Caki2 (cell line): ENCODE data around the gene EMC10. TPM values are rescaled to one million over a fixed set of nuclear protein-coding genes. Genes with fewer than 3 reads are reported as not detected.
"Not testable (repeated sequence)": the region's sequence is repeated elsewhere in the genome, so short reads cannot be mapped to it uniquely, and the experiment has no call there.

Source experiments
- DNase-seq: peaks from one replicate; pipeline ENCODE4 v3.0.0-alpha.2; 2015; ENCODE audit warnings: low read depth
- in situ Hi-C: cut with HindIII; loops from 2 replicates; pipeline ENCODE4 v1.10.0; 2016; ENCODE audit warnings: low sequenced_read_pairs, low pct_unique_long_range_greater_than_20kb, mixed read lengths
- total RNA-seq: library from RNA; depleted of rRNA; stranded (reverse); fragments of >200 nt; shearing (Covaris generic); gene quantifications from 2 replicates; pipeline ENCODE4 v1.2.3, GENCODE V29; 2014; ENCODE audit warnings: low replicate concordance; rRNA removed

The EMC10 gene
- total RNA-seq = 152 and 192 TPM in 2 replicates

DNA sequence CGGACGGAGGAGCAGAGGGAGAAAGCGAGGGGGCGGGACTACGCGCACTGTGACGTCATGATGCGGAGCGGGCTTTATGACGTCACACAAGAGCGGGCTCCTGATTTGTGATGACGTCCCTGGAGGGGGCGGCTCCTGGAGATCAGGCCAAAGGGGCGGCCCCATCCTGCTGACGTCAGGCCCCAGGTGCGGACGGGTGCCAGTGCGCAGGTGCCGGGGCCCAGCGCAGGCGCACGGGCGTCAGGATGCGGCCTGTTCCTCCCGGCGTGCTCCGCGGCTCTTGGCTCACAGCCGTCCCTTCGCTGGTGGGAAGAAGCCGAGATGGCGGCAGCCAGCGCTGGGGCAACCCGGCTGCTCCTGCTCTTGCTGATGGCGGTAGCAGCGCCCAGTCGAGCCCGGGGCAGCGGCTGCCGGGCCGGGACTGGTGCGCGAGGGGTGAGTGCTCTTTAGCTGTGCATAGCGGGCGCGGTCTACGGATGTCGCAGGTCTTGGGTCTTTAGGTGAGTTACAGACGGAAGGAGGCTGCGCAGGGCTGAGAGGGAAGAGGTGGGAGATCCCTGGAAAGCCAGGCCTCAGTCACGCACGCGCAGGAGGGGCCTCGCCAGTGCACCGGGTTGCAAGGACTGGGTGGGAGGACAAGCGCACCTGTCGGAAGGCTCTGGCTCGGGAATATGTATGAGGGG lies at the start of gene EMC10, which contains the start of gene GARIN5A:
EMC10 (plus strand) TSS at position 284 of the 683 bp plus-strand sequence; CDS start at position 322, 38 bp downstream.
GARIN5A (minus strand) TSS at position 625 of the 683 bp plus-strand sequence; CDS start at position 165, 460 bp downstream.
- in situ Hi-C loops = no loop called here
- peak; percentile 98 for DNase-seq

DNA sequence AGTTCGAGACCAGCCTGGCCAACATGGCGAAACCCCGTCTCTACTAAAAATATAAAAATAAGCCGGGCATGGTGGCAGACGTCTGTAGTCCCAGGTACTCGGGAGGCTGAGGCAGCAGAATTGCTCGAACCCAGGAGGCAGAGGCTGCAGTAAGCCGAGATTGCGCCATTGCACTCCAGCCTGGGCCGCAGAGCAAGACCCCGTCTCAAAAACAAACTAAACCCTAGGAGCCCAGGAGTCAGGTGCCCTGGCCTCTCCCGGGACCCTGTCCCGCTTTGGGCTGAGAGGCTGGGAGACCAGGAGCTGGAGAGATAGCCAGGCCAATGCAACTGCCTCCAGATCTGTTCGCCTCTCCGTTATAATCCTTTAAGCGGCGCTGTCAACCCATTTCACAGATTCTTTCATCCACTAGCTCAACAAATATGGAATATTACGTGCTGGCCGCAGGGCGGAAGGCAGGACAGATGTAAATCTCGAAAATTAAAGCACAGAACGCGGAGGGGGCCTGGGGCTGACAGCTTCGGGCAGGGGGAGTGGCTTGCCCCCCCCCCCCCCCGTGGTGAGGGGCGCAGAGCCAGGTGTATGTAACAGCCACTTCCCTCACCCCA lies 48.9 kb upstream of the EMC10 start:
- DNase-seq = no peak
- in situ Hi-C loops = no loop called here

DNA sequence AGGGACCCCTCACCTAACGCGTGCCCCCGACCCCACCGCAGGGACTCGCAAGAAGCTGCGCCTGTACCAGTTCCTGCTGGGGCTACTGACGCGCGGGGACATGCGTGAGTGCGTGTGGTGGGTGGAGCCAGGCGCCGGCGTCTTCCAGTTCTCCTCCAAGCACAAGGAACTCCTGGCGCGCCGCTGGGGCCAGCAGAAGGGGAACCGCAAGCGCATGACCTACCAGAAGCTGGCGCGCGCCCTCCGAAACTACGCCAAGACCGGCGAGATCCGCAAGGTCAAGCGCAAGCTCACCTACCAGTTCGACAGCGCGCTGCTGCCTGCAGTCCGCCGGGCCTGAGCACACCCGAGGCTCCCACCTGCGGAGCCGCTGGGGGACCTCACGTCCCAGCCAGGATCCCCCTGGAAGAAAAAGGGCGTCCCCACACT lies 48.3 kb upstream of the EMC10 start:
- in situ Hi-C loops = no loop called here
- DNase-seq = peak; percentile 82

DNA sequence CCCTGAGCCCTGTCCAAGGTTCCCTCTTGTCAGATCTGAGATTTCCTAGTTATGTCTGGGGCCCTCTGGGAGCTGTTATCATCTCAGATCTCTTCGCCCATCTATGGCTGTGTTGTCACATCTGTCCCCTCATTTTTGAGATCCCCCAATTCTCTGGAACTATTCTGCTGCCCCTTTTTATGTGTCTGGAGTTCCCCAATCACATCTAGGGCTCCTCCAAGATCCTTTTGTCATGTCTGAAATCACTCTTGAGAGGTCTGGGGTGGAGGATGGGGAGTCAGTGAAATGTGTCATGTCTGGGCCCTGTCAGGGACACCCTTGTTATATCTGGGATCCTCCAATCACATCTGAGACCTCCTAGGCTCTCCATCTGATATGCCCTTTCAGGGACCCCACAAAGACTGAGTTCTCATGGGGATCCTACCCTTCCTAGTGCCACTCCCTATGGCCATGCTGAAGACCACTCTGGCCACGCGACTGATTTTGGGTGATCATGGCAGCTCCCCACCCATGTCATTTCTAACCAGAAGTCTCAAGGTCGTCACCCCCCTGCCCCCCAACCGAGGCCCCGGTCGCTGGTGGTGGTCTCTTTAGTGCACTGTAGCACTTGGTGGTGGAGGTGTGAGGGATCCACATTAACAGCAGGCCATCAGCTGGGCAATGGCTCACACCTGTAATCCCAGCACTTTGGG lies 47.4 kb upstream of the EMC10 start:
- DNase-seq = no peak
- in situ Hi-C loops = no loop called here

DNA sequence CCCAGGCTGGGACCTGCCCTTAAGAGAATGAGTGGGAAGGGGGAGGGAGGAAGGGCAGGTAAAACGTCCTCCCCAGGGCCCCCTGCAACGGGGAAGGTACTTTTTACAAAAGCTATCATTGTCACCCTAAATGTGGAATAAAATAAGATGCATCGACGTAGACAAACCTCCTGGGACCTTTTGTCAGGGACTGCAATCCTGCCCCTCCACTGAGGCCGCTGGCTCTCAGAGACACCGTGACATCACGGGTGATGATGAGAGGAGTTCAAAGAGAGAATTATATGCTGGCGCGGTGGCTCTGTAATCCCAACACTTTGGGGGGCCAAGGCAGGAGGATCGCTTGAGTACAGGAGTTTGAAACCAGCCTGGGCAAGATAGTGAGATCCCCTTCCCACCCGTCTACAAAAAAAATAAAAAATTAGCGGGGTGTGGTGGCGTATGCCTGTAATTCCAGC lies 45.4 kb upstream of the EMC10 start:
- in situ Hi-C loops = no loop called here

DNA sequence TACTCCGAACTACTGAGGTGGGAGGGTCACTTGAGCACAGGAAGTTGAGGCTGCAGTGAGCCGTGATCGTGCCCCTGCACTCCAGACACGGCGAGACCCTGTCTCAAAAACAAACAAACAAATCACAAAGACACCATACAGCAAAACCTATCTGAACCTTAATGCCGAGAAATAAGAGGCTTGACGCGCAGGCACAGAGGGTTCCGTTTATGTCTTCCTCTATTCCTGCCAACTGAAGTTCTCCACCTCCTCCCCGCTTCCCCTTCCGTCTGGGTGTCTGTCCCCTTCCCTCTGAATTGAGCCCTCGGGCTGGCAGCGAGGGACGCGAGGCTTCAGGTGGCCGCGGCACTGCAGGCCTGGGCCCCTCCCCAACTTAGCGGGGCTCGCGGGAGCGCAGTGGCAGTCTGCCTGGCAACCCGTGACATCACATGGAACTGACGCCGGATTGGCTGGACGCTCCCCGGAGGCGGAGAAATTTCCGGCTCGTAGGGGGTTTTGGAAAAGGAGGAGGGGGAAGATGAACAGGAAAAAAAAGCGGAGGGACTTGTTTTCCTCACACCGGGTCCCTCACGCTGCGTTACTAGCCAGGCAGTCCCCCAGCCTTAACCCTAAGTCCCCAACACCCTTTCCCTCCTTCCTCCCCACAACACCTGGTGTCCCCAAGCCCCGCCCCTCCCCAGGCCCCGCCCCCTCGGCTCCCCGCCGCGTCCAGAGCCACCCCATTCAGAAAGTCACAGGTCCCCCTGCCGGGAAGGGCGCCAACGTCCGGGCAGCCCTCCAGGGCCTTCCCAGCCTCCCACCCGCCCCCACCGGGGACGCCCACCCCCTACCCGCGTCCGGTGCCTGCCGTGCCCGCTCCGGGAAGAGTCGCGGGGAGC lies 44.7 kb upstream of the EMC10 start:
- in situ Hi-C loops = no loop called here
- DNase-seq = peak; percentile 86

More for the DNA sequence above, 45.4 kb upstream of the EMC10 start:
- no peak for DNase-seq

DNA sequence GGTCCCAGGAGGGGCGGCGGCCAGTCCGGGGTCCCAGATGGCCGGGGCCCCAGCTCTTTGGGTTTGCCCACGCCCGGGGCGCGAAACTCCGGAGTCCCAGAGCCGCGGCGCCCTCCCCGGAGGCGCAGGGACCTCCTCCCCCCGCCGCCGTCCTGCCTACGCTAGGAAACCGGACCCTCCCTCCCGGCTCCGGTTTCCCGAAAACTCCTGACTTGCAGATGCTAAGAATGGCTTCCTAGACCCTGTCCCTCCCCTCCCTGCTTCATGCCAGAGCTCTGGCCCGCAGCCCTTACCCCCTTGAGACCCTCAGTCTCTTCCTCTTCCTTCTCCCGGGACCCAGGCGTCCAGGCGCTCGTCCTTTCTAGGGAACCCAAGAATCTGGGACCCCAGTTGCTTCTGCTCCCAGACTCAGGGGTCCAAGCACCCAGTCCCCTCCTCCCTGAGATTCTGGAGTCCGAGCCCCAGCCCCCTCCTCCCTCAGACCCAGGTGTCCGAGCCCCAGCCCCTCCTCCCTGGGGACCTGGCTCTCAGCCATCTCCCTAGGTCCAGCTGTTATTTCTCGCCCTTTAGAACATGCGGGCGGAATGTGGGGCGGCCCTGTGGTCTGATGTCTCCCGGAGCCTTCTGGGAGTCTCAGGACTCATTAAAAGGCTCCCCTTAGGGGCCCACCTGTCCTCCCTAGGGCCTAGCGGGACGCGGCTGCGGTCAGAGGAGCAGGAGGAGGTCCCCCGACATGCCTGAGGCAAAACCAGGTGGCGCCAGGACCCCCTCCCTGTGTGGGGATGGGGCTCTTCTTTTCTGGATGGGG lies 43.9 kb upstream of the EMC10 start, which contains the start of gene MYBPC2:
MYBPC2 (plus strand) TSS at position 672 of the 808 bp plus-strand sequence; CDS start at position 734, 62 bp downstream.
- no peak for DNase-seq
- in situ Hi-C loops = no loop called here

DNA sequence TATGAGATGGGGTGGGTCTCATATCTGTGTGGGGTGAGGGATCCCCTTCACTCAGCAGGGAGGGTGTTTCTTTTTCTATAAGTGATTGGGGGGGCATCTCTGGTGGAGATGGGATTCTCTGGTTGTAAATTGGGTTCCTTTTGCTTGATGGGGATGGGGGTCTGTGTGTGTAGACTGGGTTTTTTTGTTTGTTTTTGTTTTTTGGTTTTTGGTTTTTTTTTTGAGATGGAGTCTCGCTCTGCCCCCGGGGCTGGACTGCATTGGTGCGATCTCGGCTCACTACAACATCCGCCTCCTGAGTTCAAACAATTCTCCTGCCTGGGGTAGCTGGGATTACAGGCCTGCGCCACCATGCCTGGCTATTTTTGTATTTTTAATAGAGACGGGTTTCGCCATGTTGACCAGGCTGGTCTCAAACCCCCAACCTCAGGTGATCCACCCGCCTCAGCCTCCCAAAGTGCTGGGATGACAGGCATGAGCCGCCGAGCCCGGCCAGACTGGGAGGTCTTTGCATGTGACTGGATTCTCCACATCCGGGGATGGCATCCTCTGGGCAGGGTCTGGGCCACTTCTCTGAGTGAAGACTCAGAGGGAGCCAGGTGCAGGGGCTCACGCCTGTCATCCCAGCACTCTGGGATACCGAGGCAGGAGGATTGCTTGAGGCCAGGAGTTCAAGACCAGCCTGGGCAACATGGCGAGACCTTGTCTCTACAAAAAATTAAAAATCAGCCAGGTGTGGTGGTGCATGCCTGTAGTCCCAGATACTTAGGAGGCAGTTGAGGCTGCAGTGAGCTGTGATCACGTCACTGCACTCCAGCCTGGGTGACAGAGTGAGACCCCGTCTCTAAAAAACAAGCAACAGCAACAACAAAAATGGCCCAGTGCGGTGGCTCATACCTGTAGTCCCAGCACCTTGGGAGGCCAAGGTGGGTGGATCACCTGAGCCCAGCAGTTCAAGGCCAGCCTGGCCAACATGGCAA lies 42.8 kb upstream of the EMC10 start:
- in situ Hi-C loops = no loop called here

DNA sequence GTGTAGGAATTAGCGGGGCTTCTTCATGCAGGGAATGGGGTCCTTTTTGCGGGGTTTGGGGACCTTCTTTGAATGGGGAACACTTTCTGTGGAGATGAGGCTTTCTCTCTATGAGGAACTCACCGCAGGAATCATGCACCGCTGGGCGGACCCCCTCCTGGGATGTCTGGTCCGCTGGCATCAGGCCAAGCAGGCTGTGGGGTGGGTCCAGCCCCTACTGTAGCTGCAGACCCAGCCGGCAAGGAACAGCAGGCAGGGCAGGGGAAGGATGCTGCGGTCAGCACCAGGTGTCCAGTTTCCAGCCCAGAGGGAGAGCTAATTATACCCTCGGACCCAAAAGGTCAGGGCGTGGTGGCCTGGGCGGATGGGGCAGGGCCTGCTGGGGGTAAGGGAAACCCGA lies 41.8 kb upstream of the EMC10 start:
- in situ Hi-C loops = no loop called here
- DNase-seq = no peak

More for the DNA sequence above, 42.8 kb upstream of the EMC10 start:
- DNase-seq = no peak

DNA sequence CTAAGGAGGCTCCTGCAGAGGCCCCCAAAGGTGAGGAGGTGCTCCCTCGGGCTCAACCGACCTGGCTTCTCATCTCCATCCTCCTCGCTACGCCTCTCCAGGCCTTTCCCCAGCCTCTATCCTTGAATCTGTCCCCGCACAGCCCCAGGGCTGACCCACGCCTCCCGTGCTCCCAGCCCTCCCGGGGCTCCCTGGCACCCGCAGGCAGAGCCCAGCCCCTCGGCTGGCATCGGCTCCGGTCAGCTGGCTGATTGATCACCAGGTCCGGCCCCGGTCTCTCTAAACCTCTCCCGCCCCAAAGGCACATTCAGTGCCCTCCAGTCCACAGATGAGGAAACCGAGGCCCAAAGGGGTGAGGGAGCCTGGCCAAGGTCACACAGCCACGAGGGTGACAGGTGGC lies 41.1 kb upstream of the EMC10 start:
- in situ Hi-C loops = no loop called here
- DNase-seq = no peak

DNA sequence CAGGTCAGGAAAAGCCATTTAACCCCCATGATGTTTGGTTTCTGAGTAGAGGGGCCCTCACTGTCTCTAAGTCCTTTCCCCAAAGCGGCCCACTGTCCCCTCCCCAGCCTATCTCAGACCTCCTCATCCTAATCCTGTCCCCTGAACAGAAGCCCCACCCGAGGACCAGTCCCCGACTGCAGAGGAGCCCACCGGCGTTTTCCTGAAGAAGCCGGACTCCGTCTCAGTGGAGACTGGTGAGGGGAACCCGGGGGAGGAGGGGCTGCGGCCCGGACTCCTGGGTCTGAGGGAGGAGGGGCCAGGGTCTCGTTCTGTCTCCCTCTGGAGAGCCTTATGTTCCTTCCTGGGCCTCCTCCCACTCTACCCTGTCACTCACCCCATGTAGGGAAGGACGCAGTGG lies 40.7 kb upstream of the EMC10 start:
- in situ Hi-C loops = no loop called here

DNA sequence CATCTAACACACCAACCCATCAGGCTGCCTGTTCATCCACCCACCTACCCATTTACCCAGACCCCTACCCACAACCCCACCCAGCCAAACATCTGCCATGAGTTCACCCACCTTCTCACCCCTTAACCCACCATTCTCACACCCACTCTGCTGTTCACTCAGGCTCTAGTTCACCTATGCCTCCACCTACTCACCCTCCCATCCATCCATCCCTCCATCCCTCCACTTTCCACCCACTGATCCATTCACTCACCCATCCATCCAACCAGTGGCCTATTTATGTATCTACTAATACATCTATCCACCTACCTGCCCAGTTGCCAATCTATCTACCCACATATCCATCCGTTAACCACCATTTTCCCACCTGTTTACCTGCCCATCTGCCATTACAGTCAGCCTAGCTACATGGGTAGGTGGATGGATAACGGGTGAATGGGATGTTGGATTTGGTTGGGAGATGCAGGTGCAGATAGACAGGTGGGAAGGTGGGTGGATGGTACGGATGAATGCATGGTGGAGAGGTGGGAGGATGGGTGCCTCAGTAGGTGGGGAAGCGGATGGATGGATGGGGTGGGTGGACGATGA lies 38.4 kb upstream of the EMC10 start:
- in situ Hi-C loops = no loop called here
- DNase-seq = no peak

More for the DNA sequence above, 40.7 kb upstream of the EMC10 start:
- no peak for DNase-seq

DNA sequence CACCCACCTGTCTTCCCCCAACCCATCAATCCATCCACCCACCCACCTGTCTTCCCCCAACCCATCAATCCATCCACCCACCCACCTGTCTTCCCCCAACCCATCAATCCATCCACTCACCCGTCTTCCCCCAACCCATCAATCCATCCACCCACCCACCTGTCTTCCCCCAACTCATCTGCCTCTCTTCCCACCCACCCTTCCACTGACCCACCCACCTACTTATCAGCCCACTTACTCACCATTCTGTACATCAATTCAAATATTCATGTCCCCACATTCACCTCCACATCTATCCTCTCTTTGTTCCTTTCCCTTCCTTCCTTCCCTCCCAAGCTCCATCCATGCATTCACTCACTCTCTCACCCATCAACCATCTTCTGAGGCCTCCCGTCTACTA lies 37.2 kb upstream of the EMC10 start:
- DNase-seq, in situ Hi-C loops: not testable (repeated sequence)

DNA sequence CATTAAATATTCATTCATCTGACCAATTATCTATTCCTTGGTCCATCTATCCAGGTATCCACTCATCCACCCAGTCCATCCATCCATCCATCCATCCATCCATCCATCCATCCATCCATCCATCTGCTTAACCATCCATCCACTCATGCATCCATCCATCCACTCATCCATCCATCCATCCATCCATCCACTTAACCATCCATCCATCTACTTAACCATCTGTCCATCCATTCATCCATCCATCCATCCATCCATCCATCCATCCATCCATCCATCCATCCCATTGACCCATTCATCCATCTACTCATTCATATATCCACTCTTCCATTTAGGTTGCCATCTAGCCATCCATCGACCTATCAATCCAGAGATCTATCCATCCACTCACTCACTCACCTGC lies 32.2 kb upstream of the EMC10 start:
- in situ Hi-C loops = no loop called here
- no peak for DNase-seq

DNA sequence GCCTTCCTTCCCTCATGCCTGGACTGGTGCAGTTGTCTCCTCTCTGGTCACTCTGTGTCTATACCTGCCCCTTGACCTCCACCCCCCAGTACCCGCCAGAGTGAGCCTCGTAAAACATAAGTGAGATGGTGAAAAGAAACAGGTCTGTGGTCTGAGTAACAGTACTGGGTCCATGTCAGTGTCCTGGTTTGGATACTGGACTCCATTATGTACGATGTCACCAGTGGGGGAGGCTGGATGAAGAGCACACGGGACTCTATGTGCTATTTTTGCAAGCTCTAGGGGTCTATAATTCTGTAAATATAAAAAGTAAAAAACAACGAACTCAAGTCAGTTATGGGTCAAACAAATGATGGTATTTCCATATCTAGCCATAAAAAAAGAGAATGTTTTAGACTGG lies 29.3 kb upstream of the EMC10 start:
- no peak for DNase-seq
- in situ Hi-C loops = no loop called here

DNA sequence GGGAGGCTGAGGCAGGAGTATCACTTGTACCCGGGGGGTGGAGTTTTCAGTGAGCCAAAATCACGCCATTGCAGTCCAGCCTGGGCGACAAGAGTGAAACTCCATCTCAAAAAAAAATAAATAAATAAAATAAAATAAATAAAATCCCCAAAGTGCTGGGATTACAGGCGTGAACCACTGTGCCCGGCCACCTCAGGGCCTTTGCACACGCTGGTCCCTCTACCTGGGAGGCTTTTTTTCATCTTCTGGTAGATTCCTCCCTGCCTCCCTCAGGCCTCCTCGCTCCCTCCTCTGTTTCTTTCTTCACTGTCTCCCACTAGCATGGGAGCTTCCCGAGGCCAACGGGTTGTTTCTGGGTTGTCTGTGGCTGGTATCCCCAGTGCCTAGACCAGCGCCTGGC lies 28.6 kb upstream of the EMC10 start:
- in situ Hi-C loops = no loop called here

More for the DNA sequence above, 28.6 kb upstream of the EMC10 start:
- no peak for DNase-seq
